Measurements from ENCODE around the gene PIEZO2.

- TF ChIP-seq EZH2phosphoT487 (IDR thresholded peaks at IDR 0.05; ENCODE audit: low read depth, severe bottlenecking, unreplicated experiment) (no peak), CTCF (IDR thresholded peaks at IDR 0.05; ENCODE audit: poor library complexity) (no peak), EZH2 (IDR thresholded peaks at IDR 0.05; ENCODE audit: borderline replicate concordance) (no peak)
Observed at GRCh38 chr18:10890022-10890421, 259.3 kb downstream of the PIEZO2 start.

Measured in hepatocyte (in vitro differentiated cells).